ENCODE measurements around the gene S100P.

The S100P gene

DNA sequence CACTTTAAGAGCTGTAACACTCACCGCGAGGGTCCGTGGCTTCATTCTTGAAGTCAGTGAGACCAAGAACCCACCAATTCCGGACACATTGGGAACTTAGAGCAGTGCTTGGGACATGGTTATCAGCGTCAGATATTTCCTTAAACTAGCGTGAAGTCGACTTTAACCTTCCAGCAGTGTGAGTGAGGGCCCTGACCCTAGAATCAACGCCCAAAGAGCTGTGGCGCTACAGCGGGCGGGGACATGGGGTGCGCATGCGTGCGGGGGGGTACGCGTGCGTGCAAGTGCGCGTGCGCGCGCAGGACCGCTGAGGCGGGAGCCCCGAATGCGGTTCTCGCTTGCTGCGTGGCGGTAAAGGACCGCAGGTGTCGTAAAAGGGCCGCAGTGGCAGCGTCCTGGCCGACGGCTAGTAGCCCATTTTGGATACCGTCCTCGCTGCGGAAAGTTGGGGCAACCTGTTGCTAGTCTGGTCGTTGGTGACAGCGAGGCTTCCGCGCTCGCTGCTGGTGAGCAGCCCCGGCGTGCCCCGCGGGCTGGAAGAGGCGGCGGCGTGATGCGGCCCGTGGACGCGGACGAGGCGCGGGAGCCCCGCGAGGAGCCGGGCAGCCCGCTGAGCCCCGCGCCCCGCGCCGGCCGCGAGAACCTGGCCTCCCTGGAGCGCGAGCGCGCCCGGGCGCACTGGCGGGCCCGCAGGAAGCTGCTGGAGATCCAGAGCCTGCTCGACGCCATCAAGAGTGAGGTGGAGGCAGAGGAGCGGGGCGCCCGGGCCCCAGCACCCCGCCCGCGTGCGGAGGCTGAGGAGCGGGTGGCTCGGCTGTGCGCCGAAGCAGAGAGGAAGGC is 19.8 kb upstream of the S100P start:
- peak; percentile 94 for DNase-seq

DNA sequence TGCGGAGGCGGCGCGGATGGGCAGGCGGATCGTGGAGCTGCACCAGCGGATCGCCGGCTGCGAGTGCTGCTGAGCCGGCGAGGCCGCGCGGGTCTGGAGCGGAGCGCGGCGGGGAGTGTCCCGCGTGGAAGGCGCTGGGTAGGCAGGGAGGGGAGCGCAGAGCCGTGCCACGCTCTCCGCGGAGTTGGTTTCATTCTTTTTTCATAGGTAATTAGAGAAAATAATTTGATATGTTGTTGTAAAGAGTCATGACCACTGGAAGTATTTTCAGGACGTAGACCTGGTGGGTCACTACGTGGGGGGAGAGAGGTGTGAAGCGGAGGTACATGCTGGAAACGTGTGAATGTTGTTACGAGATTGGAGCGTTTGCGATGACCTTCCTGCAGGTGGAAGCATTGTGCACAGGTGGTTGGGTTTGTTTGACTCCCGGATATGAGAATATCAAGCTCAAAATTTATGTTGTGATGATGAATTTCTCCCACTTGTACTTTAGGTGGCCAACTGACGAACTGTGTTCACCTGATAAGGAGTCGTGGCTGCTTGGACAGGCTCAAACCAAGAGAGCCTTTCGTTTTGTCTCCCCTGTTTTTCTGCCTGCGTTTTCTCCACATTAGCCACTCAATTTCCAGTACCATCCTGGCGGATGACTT is 19.1 kb upstream of the S100P start:
- peak; percentile 62 for DNase-seq

DNA sequence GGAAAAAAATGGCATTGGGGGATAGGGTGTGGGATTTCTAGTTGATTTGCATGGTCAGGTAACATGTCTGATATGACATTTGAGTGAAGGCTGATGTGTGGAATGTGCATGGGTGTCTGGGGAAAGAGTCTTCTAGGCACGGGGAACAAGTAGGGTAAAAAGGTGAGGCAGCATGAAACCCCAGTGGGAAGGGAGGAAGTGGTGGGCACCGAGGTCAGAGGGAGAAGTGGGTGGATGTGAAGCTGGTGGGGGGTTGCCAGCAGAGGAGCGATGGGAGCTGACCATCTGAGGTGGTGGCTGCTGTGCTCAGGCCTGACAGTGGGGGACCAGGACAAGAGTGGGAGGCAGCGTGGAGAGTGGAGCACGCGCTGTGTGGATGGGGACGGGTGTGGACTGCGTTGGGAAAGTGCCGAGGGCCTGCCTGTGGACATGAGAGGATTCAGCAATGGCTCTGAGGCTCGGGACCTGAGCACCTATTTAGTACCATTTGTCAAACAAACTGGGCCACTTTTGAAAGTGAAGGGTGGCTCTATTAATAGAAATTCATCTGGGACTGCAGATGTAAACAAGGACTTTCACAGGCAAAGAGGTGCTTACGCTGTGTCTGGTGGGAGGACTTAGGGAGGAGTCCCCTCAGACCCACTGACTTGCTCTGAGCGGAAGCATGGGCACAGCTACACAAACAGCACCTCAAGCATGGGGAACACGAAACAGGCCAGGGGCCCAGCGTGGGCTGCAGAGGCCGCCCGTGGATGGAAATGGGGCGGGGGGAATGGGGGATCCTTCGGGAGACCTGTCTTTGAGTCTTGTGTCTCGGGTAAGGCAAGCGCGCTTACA is 16.7 kb upstream of the S100P start:
- DNase-seq = no peak

DNA sequence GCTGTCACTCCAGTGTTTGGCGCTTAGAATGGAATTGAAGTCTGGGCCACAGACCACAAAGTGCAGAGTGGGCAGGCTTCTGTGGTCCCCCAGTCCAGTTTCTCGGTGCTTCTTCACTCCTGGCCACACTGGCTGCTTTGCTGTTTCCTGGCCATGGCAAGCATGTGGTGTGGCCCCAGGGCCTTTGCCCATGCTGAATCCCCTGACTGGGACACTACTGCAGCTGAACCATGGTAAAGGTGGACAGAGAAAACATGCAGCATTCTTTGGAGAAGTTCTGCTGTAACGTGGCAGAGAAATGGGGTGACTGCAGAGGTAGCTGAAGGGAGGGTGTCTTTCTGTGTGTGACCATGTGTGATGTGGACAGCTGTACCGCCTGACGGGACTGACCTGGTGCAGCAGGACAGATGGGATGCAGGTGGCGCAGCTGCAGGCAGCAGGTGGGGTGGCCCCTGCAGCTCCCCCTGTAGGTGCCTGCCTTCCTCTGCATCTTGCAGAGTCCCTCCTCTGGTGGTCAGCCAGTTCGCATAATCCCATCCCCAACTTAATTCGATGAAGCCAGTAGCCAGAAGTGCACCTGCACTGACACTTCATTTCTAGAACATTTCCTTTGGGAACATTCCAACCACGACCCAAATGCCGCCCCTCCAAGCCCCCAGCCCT is 13.2 kb upstream of the S100P start:
- no peak for DNase-seq

DNA sequence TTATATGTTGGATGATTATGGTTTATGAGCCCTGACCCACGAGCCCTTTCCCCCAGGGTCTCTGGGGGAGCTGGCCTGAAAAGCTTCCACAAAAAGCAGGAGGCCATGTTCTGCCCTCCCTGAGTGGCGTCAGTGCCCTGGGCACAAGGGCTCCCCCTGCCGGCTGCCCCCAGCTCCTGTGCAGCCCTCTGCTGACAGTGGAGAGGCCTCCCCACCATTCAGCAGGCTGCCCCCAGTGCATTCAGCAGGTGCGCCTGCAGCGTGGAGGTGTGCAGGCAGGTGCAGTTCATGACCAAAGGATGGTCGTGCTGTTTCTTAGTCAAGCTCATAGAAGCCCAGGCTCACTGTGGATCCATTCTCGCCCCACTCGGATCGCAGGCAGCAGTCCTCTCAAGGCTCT is 12.5 kb upstream of the S100P start:
- no peak for DNase-seq

DNA sequence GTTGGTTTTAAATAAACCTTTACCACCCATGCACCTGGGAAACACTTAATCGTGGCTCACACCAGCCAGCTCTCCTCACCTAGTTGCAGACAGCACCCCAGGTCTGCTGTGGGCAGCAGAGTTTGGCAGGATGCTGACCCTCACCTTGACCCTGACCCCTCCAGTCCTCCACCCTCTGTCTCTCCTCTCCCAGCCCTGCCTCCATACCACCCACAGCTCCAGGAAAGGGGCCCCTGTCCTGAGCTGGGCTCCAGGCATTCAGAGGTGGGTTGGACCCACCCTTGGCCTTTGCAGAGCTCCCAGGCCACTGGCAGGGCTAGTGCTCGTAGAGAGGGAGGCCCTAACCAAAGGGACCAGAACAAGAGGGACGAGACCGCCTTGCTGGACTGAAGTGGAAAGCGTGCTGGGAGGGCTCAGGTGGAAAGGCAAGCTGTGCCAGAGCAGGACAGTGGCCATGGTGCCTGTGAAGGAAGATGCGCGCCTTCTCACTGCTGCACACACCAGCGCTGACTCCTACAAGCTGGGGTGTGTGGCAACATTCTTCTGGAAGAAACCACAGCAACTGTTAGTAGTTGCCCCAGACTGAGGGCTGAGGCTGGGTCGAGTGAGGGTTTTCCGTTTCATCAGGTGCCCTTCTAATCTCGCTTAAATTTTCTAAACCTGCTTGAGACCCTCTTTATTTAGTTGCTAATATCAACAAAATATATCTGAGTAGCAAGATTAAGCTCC is 10.7 kb upstream of the S100P start:
- no peak for DNase-seq

DNA sequence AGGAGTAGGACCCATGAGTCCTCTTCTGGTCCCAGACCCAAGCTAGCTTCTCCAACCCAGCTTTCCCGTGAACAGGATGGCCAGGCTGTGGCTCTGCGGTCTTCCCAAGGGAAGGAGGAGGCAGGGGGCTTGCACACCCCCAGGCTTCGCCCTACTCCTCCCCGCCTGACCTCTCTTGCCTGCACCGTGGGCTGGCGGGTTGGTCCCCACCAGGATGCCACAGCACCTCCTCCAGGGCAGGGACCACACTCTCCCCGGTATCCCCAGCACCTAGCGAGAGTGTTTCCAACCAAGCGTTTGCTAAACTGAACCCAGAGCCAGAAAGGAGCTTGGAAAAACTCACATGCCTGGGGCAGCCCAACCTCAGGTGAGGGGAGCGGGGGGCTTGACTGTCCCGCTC is 9.0 kb upstream of the S100P start:
- no peak for DNase-seq

DNA sequence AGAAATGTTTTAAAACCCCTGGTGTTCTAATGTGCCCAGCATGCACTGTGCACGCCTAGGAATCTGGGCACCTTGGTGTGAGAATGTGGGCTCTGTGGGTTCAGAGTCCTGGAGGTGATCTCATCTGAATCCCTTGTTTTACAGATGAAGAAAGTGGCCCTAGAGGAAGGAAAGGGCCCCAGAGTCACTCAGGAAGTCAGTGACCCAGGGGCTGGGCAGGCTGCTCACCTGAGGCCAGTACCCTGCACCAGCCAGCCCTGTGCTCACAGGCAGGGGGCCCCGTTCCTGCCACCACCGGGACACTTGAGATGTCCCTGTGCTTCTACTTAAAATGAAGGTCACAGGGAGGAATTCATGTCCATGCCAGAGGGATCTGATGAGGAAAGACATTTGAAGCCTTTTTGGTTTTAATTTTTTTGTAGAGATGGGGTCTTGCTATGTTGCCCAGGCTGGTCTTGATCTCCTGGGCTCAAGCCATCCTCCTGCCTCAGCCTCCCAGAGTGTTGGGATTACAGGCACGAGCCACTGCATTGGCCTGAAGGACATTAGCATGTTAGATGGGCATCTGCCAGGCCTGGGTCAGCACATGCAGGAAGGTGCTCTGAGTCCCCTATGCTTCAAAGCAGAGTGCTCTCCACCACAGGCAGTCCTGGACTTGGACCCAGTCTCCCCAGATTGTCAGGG is 7.4 kb upstream of the S100P start:
- DNase-seq = no peak

DNA sequence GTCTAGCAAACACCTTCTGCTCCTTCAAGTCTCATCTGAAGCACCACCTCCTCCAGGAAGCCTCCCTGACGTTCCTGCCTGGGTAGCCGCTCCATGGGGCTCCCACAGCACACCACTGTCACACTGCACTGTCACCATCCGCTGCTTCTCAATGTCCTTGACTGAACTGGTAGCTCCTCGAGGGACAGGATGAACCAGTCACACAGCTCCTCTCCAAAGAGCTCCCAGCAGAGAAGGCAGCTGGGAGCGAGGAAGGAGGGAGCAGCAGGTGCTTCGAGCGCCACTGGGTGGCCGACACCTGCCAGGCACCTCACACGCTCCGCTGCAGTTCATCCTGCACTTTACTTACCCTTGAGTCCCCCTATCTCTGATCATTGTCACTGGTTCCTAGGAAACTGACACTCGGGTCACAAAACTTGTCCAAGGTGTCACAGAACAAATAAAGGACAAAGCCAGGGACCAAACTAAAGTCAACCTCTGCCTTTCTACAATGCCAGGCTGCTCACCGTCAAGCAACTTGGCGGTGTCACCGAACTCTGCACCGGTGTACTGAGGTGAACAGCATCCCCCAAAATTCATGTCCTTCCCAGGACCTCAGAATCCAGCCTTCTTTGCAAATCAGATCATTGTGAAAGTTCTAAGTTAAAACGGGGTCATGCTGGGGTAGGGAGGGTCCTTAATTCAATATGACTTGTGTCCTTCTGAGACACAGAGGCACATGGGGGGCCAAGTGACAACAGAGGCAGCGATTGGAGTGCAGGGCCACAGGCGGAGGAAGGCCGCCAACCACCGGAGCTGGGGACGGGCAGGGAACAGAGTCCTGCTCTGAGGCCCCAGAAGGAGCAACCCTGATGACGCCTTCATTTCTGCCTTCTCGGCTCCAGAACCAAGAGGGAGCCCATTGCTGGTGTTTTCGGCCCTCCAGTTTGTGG is 5.5 kb upstream of the S100P start:
- no peak for DNase-seq

DNA sequence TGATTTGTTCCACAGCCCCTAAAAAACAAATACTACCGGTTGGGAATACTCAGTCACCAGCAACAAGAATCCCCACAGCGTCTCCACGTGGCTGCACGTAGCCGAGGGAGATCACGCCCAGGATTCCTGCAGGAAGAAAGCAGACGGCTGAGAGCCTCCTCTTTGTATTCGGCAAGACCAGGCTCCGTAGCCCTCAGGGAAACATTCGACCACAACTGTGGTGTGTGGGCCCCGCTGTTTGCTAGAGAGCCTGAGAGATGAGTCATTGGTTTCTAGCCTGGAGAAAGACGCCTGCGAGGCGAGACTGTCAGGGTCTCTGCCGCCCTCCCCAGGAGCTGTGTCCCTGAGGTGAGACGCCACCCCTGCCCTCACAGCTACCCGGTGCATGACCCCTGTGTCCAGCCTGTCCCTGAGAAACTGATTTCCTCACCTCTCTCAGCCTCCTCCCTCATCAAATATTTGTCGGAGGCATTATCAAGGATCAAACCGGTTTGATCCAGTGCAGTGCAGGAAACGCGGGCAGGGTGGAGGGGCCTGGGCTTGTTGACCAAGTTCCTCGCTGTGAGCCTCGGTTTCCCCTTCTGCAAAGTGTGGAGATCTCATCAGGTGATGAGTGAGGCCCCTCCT is 4.7 kb upstream of the S100P start:
- peak; percentile 69 for DNase-seq

DNA sequence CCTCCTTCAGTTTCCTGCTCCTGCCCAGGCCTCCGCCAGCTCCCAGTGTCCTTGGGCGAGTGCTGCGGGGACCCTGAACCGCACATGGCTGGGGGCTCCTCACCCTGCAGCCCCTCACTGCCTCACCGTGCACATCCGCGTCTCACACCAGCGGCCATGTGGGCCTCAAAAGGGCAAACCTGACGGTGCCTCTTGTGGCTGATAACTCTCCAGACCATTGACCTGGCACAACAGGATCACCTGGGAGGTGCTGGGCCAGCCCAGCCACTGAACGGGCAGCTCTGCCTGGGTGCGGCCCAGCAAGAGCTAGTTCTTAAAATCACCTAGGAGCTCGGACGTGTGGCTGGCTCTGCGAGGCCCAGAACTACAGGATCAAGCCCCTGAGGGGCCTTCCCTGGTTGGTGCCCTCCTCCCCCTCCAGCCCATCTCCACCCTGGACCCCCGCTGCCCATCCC is 4.1 kb upstream of the S100P start:
- DNase-seq = no peak

DNA sequence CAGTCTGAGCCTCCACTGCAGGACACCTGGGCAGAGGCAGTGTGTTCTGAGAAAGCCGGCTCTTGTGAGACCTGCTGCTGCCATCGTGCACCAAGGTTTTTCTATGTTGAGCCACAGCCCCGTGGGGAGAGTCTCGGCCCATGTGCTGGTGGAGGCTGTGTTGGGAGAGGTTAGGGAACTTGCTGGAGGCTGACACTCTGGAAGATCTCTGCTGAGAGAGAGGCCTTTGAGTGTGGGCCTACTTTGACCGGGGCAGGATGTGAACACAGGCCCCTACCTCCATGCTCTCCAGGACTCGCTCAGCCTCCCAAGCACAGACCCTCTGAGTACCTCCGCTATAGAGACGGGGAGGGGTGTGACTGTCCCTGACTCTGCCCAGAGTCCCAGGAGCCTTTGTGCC is 1.3 kb upstream of the S100P start:
- DNase-seq = no peak

DNA sequence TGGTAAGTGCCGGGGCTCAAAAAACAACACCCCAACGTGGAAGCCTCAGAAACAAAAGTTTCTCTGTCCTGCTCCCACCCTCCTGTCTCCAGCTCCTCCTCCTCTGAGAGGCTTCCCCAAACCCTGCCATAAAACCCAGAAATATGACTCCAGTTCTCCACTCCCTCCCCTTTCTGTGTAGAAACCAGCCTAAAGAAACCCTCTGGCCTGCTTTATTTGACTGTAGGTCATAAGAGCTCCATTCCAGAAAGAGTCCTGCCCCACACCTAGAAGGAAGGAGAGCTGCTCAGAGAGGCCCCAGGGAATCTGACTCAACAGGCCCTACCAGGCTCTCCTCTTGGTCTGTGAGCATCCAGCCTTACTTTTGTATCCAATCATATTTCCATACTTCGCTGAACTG is 872 bp upstream of the S100P start:
- DNase-seq = no peak

DNA sequence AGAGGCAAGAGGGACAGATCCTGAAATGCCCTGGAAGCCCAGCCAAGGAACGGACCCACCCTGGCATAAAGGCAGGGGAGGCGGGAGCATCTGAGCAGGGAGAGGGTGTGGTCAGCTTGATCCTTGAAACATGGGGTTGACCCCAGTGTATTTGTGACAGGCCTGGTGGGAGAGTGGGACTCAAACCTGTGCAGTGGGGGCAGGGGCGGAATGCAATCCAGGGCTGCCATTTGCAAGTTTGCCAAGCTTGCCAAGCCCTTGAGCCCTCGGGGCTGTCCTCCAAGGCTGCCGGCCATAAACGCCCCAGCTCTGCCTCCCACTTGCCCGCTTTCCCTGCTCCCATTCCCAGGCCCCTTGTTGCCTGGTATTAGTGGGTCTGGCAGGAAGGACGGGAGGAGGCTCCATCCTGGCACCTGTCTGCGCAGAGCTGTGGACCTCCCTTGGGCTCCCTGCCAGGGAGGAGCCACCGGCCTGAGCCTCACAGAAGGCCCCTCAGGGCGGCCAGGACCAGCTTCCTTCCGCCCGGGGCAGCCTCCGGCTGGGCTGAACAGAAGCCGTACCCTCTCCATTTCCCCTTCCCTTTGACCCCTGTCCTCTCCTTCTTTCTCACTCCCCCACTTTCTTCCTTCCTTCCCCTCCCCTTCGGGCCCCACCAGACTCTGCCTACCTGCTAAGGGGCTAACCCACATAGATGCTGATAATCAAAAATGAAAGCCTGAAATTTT is 661 bp downstream of the S100P start:
- no peak for DNase-seq

DNA sequence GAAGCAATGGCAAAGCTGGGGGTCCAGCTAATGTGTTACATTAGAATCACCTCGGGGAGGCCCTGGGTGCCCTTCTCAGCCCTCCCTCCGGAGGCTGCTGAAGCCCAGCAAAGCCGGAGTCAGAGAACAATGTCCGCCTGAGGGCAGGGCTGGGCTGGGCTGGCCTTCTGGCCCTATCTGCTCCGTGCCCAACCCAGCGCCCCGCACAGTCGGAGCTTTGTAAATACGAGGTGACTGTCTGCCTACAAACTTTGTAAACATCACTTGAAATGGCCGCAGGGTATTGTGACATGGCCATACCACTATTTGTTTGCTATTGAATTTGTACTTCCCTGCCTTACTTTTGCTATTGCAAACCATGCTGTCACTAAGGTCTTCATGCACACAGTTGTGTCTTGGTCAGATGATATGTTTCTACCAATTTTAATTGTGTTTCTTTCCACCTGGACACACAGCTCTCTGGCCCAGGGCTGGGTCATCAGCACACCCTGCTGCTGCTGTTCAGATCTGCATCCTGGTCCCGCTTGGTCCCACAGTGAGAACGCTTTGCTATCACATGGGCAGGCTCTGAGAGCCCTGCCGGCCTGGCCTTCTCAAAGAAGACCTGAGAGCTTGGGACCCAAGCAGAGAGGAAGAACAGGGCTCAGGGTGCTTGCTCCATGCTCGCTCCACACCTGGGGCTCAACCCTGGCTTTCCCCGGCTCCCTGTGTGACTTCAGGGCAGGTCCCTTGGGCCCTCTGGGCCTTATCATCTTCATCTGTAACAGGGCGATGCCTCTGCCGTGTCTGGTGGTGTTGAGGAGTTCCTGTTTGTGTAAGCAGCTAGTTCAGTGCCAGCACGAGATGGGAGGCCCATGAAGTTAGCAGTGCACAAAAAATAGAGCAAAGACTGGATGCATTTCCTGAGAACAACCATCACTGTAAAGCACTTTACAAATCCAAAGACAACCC is 2.3 kb downstream of the S100P start:
- DNase-seq = peak; percentile 62

DNA sequence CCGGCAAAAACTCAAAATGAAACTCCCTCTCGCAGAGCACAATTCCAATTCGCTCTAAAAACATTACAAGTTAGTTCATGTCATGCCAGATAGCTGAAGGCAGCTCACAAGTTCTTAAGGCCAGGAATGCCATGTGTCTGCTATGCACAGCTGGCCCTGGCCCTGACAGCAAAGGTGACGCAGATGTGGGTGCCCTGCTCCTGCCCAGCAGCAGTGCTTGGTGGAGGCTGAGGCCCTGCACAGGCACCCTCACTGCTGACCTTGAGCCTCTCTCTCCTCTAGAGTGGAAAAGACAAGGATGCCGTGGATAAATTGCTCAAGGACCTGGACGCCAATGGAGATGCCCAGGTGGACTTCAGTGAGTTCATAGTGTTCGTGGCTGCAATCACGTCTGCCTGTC is 2.9 kb downstream of the S100P start:
- DNase-seq = no peak

DNA sequence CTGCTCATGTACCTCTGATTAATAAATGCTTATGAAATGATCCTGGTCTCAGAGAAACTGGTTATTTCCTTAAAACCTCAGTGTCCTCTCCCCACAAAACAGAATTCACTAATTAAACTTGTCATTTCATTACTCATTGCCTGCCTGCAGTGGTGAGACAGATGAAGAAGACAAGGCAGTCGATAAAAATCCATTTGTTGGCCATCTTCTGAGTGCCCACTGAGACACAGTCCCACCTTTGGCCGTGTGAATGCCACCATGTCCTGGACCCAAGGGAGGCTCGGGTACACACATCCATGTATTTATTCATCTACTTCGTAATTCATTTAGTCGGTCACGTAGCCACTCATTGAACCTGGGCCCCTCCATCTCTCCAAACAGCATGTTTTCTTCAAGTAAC is 3.5 kb downstream of the S100P start:
- no peak for DNase-seq

DNA sequence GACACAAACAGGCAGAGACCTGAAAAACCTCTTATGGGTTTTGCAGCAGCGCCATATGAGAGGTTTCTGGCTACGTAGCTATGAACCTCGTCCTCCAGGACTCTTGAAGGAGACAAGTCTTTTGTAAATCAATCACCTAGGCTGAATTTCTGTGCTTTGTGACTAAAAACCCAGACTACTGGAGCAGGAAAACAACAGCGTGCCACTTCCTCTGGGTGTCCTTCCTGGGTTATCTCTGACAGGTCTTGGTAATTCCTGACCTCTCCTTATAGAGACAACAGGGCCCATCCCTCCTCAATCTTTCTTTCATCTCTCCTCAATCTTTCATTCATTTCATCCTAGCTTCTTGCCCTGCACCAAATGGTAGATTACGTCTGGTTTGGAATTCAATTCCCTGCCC is 5.7 kb downstream of the S100P start:
- DNase-seq = no peak

Measured in activated CD4-positive, alpha-beta T cell treated with anti-CD3 and anti-CD28 coated beads, Interleukin-2, amount 50 U/mL, for 1 hour (primary cell).